GM23338 (cell line): Measurements from ENCODE around the gene F13B. TPM values are rescaled to one million over a fixed set of nuclear protein-coding genes. Genes with fewer than 3 reads are reported as not detected.
"Not testable (repeated sequence)": the region's sequence is repeated elsewhere in the genome, so short reads cannot be mapped to it uniquely, and the experiment has no call there.

ENCODE experiments used
- ATAC-seq: fragments of 200-7000 bp; cut with Tn5 transposase; 3 replicates; pipeline ENCODE4 v1.9.1; 2020
- DNase-seq: peaks from one replicate; pipeline ENCODE4 v3.0.0-alpha.2; 2015; ENCODE audit warnings: low spot score
- H2AFZ ChIP-seq: fragments of 200-600 bp; sonication (generic); 2 replicates; pipeline ENCODE4 v1.8.0; 2016; ENCODE audit warnings: antibody characterized with exemption, mild to moderate bottlenecking, moderate library complexity
- H3F3A ChIP-seq: fragments of 200-600 bp; sonication (generic); replicated peaks from 2 replicates; pipeline ENCODE4 v1.8.0; 2017; ENCODE audit warnings: antibody characterized with exemption, mixed run types, low read depth
- H3K27ac ChIP-seq: fragments of 200-600 bp; sonication (generic); 2 replicates; pipeline ENCODE4 v1.6.1; 2016; ENCODE audit warnings: low read depth
- H3K27me3 ChIP-seq: fragments of 200-600 bp; sonication (generic); 2 replicates; pipeline ENCODE4 v1.8.0; 2016; ENCODE audit warnings: mild to moderate bottlenecking, mixed run types, moderate library complexity; ENCODE audit not compliant: insufficient read depth
- H3K36me3 ChIP-seq: fragments of 200-600 bp; sonication (generic); 2 replicates; pipeline ENCODE4 v1.8.0; 2016; ENCODE audit warnings: mild to moderate bottlenecking; ENCODE audit not compliant: insufficient read depth
- H3K4me1 ChIP-seq: fragments of 200-600 bp; sonication (generic); 2 replicates; pipeline ENCODE4 v1.8.0; 2016; ENCODE audit warnings: mild to moderate bottlenecking, moderate library complexity; ENCODE audit not compliant: insufficient read depth
- H3K4me2 ChIP-seq: fragments of 200-600 bp; sonication (generic); 2 replicates; pipeline ENCODE4 v1.7.1; 2017; ENCODE audit warnings: mixed run types
- H3K4me3 ChIP-seq: fragments of 200-600 bp; sonication (generic); 2 replicates; pipeline ENCODE4 v1.6.1; 2016; ENCODE audit warnings: mixed run types
- H3K79me2 ChIP-seq: fragments of 200-600 bp; sonication (generic); replicated peaks from 2 replicates; pipeline ENCODE4 v1.8.0; 2017; ENCODE audit warnings: mild to moderate bottlenecking; ENCODE audit not compliant: insufficient read depth
- H3K9me2 ChIP-seq: fragments of 200-600 bp; sonication (generic); 2 replicates; pipeline ENCODE4 v1.8.0; 2017; ENCODE audit not compliant: insufficient read depth
- H4K20me1 ChIP-seq: fragments of 200-600 bp; sonication (generic); replicated peaks from 2 replicates; pipeline ENCODE4 v1.8.0; 2017; ENCODE audit warnings: mild to moderate bottlenecking; ENCODE audit not compliant: insufficient read depth
- H3K27ac Mint-ChIP-seq: 2 replicates; pipeline ENCODE4 v1.8.0; 2020; ENCODE audit warnings: inconsistent platforms, mild to moderate bottlenecking, moderate library complexity, mixed read lengths
- H3K27me3 Mint-ChIP-seq: 3 replicates; pipeline ENCODE4 v1.8.0; 2022; ENCODE audit warnings: low read depth, mild to moderate bottlenecking, moderate library complexity, mixed read lengths, inconsistent platforms; ENCODE audit not compliant: insufficient read depth, poor library complexity
- H3K36me3 Mint-ChIP-seq: 3 replicates; pipeline ENCODE4 v1.8.0; 2021; ENCODE audit warnings: low read depth, mild to moderate bottlenecking, inconsistent platforms, moderate library complexity, mixed read lengths
- H3K4me1 Mint-ChIP-seq: 3 replicates; pipeline ENCODE4 v1.8.0; 2020; ENCODE audit warnings: mild to moderate bottlenecking, inconsistent platforms, mixed read lengths
- H3K4me3 Mint-ChIP-seq: 3 replicates; pipeline ENCODE4 v1.8.0; 2021; ENCODE audit warnings: moderate library complexity, mild to moderate bottlenecking, inconsistent platforms, mixed read lengths
- H3K9me3 Mint-ChIP-seq: 3 replicates; pipeline ENCODE4 v1.8.0; 2020; ENCODE audit warnings: moderate library complexity, mild to moderate bottlenecking, inconsistent platforms, mixed read lengths
- CTCF ChIP-seq, 2 experiments: fragments of 200-600 bp in 1 of 2; sonication (generic) in 1 of 2; conservative IDR thresholded peaks; 2 replicates each; pipeline versions ENCODE4 v1.5.1 to v1.6.1; 2016 to 2017; ENCODE audit warnings: antibody characterized with exemption in 2 of 2, low read depth in 2 of 2, mild to moderate bottlenecking in 2 of 2, moderate library complexity in 1 of 2
- ETS1 ChIP-seq: IDR thresholded peaks from 2 replicates; pipeline ENCODE4 v1.6.1; 2016; ENCODE audit warnings: antibody characterized with exemption
- EZH2 ChIP-seq: fragments of 200-600 bp; sonication (generic); IDR thresholded peaks from one replicate; pipeline ENCODE4 v1.8.0; 2017; ENCODE audit warnings: antibody characterized with exemption, mild to moderate bottlenecking, low read depth; ENCODE audit not compliant: unreplicated experiment
- JUNB ChIP-seq: IDR thresholded peaks from one replicate; pipeline ENCODE4 v1.6.1; 2016; ENCODE audit warnings: antibody characterized with exemption; ENCODE audit not compliant: unreplicated experiment
- NANOG ChIP-seq: IDR thresholded peaks from 2 replicates; pipeline ENCODE4 v1.6.1; 2016; ENCODE audit warnings: antibody characterized with exemption, borderline replicate concordance
- ZNF331 ChIP-seq: fragments of 250-450 bp; sonication (Bioruptor Pico); IDR thresholded peaks from 2 replicates; pipeline ENCODE4 v1.5.0; 2020; ENCODE audit warnings: low read depth, mild to moderate bottlenecking, moderate library complexity
- polyA plus RNA-seq: library from polyadenylated mRNA; unstranded; fragments of >200 nt; fragmentation: Nextera tagmentation; extraction: Ambion mirVana; gene quantifications from 2 replicates; pipeline ENCODE4 v1.2.1, GENCODE V29; 2016
- total RNA-seq: library from RNA; depleted of rRNA; stranded (reverse); fragments of >200 nt; shearing (Covaris generic); gene quantifications from 2 replicates; pipeline ENCODE4 v1.2.3, GENCODE V29; 2014
- TF ChIP-seq, protein P1 (sequence below): IDR thresholded peaks from one replicate; pipeline ENCODE4 v1.6.1; 2018; ENCODE audit warnings: antibody characterized with exemption; ENCODE audit not compliant: unreplicated experiment

F13B gene
- total and polyA plus RNA-seq, 2 experiments from 2014 or later = not detected

DNA sequence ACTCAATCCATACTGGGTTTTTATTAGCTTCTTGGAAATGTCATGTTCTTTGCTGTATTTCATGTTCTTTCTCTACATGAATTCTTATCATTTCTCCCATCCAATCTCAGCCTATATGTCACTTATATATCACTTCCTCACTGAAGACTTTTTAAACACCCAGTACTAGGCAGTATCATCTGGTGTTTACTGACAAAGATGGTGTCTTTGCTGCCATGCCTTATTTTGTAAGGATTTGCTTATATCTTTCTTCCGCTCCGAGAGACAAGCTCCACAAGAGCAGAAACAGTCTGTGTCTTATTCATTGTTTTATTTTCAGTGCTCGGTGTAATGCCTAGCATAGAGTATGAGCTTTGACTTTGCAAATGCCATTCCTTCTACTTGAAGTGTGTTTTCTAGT lies 30.2 kb downstream of the F13B start (continued):
- TF ChIP-seq EZH2 (no peak), CTCF (conservative IDR thresholded peaks at IDR 0.05; ENCODE audit: low read depth in 2 of 2) (no peak), JUNB (no peak), NANOG (no peak), ZNF331 (CRISPR knock-in tag) (no peak), ETS1 (no peak)
- TF ChIP-seq, protein P1, sequence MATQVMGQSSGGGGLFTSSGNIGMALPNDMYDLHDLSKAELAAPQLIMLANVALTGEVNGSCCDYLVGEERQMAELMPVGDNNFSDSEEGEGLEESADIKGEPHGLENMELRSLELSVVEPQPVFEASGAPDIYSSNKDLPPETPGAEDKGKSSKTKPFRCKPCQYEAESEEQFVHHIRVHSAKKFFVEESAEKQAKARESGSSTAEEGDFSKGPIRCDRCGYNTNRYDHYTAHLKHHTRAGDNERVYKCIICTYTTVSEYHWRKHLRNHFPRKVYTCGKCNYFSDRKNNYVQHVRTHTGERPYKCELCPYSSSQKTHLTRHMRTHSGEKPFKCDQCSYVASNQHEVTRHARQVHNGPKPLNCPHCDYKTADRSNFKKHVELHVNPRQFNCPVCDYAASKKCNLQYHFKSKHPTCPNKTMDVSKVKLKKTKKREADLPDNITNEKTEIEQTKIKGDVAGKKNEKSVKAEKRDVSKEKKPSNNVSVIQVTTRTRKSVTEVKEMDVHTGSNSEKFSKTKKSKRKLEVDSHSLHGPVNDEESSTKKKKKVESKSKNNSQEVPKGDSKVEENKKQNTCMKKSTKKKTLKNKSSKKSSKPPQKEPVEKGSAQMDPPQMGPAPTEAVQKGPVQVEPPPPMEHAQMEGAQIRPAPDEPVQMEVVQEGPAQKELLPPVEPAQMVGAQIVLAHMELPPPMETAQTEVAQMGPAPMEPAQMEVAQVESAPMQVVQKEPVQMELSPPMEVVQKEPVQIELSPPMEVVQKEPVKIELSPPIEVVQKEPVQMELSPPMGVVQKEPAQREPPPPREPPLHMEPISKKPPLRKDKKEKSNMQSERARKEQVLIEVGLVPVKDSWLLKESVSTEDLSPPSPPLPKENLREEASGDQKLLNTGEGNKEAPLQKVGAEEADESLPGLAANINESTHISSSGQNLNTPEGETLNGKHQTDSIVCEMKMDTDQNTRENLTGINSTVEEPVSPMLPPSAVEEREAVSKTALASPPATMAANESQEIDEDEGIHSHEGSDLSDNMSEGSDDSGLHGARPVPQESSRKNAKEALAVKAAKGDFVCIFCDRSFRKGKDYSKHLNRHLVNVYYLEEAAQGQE = no peak

- ATAC-seq, H3K36me3 Mint-ChIP-seq, H2AFZ ChIP-seq, H3F3A ChIP-seq, DNase-seq, H3K27me3 ChIP-seq, H3K9me3 Mint-ChIP-seq, H4K20me1 ChIP-seq, H3K27ac Mint-ChIP-seq, H3K4me3 Mint-ChIP-seq, H3K27ac ChIP-seq, H3K4me2 ChIP-seq, H3K4me3 ChIP-seq, H3K36me3 ChIP-seq, H3K79me2 ChIP-seq, H3K9me2 ChIP-seq, H3K27me3 Mint-ChIP-seq, H3K4me1 Mint-ChIP-seq, H3K4me1 ChIP-seq: not testable (repeated sequence)
Measured at GRCh38 chr1:197034631-197035339, 32.3 kb downstream of the F13B start.
